HFF-Myc (cell line): ENCODE data around the gene HCN4.

Source experiments
- DNase-seq: peaks from one replicate; pipeline ENCODE4 v3.0.0-alpha.2; 2011; ENCODE audit warnings: low read depth; ENCODE audit errors: extremely low read depth
- H3K4me3 ChIP-seq: replicated peaks from 2 replicates; pipeline ENCODE4 v1.5.1; 2011; ENCODE audit warnings: low read depth, mild to moderate bottlenecking, control low read depth, low read length
- TF ChIP-seq, protein P1 (sequence below): IDR thresholded peaks from 2 replicates; pipeline ENCODE4 v1.5.1; 2012; ENCODE audit warnings: mild to moderate bottlenecking, low read depth, low read length, control low read depth; ENCODE audit errors: missing control alignments

Gene HCN4

DNA sequence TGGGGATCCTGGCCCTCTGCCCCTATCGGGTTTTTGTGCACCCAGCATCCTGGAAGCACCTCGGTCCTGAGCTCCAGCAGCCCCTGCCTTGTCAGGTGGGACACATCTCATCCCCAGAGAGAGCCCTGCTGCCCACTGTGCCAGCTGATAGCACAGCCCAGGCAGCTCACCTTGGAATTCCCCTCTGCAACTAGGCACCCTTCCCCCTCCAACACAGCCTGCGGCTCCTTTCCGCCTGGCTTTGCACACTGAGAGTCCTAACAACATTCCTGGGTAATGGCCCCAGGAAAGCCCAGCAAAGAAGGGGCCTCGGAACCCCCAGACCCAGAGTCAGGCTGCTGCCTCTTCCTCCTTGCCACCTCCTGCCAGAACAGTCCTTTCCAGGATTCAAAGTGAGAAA is 5.9 kb downstream of the HCN4 start:
- no peak overlapping the region for H3K4me3 ChIP-seq
- no peak for DNase-seq
- TF ChIP-seq, protein P1, sequence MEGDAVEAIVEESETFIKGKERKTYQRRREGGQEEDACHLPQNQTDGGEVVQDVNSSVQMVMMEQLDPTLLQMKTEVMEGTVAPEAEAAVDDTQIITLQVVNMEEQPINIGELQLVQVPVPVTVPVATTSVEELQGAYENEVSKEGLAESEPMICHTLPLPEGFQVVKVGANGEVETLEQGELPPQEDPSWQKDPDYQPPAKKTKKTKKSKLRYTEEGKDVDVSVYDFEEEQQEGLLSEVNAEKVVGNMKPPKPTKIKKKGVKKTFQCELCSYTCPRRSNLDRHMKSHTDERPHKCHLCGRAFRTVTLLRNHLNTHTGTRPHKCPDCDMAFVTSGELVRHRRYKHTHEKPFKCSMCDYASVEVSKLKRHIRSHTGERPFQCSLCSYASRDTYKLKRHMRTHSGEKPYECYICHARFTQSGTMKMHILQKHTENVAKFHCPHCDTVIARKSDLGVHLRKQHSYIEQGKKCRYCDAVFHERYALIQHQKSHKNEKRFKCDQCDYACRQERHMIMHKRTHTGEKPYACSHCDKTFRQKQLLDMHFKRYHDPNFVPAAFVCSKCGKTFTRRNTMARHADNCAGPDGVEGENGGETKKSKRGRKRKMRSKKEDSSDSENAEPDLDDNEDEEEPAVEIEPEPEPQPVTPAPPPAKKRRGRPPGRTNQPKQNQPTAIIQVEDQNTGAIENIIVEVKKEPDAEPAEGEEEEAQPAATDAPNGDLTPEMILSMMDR = no peak

DNA sequence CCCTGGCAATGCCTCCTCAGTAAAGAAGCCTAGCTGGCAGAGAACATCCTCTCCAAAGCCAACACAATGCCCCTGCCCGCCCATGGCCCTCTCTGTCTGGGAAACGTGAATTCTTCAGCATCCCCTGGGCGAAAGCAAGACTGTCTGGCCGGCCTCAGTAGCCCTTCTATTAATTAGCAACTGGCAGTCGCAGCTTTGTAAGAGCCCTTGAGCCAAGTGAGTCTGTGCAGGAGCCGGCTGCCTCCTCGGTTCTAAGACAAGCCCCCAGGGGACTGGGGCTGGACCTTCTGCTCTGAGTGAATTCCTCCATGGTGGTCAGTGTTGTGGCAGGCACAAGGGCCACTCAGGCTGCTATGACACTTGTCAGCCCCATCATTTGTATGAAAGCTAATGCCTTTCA is 7.4 kb downstream of the HCN4 start:
- TF ChIP-seq, protein P1 = no peak
- no peak for DNase-seq
- H3K4me3 ChIP-seq = no peak overlapping the region

DNA sequence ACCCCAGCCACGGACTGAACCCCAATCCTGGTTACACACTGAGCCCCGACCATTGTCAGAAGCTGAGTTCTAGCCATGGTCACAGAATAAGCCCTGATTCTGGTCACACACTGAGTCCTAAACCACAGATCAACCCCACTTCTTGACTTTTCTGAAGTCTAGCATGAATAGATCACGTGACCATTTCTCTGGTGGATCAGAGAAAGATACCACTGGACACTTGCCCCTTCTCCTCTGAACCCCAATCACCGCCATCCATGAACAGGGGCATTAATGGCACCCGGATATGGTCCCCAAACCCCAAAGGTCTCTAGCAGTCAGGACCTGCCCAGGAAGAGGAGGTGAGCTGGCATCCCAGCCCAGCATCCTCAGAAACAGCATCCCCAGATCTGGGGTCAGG is 9.1 kb downstream of the HCN4 start:
- H3K4me3 ChIP-seq = no peak overlapping the region
- no peak for DNase-seq
- TF ChIP-seq, protein P1 = no peak

DNA sequence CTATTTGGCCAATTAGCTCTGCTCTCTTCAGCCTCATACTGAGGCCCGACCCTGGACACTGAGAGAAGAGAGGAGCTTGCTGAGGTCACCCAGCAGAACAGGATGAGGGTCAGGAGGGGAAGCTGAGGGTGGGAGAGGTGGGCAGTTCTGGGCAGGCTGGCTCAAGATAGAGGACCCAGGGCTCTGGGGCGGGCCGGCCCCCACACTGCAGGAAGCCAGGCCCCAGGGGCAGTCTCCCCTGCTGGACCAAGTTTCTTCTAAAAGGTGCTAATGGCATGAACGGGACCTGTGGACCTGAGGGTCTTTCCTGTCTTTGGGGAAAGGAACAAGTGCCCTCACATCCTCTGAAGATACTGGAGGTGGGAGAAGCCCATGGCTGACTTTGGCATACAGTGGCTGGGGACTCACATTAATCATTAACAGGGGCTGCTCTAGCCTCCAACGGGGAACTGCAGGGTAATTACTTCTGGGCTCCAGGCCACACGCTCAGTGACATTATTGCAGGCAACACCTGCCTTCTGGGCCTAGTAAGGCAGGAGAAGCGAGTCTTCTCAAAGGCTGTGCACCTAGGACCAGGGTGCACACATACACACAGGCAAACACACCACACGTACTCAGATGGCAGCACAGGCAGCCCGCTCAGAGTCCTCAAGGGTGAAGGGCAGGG is 10.6 kb downstream of the HCN4 start:
- DNase-seq = no peak
- H3K4me3 ChIP-seq = no peak overlapping the region
- TF ChIP-seq, protein P1 = no peak

DNA sequence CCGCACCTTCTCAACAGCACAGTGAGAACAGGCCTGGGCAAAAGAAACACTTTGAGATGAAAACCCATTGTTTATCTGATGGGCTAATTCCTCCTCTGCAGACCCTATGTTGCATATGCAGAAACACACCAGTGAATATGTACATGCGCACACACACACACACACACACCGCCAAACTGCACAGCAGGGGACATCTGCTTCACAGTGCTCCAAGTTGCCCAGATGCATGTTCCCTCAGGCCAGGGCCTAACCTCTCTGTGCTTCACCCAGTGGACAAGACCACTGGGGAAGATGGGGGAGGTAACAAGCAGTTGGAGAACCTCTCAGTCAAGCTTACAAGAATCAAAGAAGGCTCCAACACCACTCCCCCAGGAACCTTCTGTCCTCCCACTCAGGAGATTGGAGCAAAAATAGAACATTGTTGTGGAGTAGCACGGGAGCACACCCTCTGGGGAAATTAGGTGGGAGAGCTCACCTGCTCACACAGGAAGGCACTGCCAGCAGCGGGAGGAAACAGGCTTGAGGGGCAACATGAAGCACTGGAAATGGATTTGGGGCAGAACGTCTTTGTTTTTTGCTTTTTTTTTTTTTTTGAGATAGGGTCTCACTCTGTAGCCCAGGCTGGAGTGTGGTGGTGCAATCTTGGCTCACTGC is 13.0 kb downstream of the HCN4 start:
- H3K4me3 ChIP-seq = no peak overlapping the region
- TF ChIP-seq, protein P1 = no peak
- DNase-seq = no peak

DNA sequence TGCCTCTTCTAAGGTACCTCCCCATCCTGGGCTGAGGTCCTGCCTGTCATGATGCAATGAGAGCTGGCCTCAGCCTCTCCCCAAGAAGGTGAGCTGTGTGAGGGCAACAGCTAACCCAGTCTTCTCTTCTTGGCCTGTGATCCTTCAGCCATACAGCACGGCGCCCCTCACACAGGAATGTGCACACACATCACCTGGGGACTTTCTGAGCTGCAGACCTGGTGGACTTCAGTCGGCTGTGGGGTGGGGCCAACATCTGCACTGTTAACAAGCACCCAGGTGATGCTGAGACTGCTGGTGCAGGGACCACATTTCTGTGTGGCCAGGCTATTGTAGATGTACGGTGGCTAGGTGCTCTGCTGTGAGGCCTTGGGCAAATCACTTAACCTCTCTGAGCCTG is 14.5 kb downstream of the HCN4 start:
- TF ChIP-seq, protein P1 = no peak
- DNase-seq = no peak
- no peak overlapping the region for H3K4me3 ChIP-seq

DNA sequence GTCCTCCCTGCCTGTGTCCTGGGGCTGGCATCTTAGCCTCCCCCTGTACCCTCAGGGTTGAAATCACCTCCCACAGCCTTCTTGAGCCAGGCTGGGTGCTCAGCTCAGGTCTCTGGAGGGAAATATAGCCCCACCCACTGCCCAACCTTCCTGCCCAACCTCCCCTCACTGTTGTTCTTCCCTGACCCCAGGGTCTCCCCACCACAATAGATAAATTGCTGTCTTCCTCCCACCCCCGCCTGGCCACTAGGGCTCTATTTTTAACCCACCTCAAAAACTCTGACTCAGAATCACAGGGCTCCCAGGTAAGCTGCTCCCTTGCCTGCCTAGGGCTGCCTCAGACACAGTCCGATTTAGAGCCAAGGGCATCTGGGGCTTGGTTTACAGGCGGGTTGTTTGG is 15.0 kb downstream of the HCN4 start:
- TF ChIP-seq, protein P1 = no peak
- DNase-seq = no peak
- no peak overlapping the region for H3K4me3 ChIP-seq
